ENCODE data around the gene LMOD3.

Gene LMOD3

DNA sequence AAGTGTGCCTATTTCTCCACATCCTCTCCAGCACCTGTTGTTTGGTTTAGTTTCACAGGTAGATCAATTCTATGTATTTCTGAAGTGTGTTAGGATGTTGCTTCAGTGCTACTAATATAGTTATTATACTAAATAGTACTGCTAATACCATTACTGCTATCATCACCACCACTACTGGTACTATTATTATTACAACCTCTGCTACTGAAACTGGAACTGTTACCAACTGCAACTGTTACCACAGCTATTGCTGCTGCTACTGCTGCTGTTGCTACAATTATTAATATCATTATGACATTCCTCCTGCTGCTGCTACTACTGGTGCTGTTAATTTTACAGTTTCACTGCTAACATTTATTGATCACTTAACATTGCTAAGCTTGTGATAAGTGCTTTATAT lies 8.3 kb upstream of the LMOD3 start:
- no peak for DNase-seq
- H3K9me3 Mint-ChIP-seq = no peaks in the 10 kb centered on the region
- H3K27ac Mint-ChIP-seq = no peak overlapping the region
- H3K4me3 Mint-ChIP-seq = no peak overlapping the region
- TF ChIP-seq, protein P1, sequence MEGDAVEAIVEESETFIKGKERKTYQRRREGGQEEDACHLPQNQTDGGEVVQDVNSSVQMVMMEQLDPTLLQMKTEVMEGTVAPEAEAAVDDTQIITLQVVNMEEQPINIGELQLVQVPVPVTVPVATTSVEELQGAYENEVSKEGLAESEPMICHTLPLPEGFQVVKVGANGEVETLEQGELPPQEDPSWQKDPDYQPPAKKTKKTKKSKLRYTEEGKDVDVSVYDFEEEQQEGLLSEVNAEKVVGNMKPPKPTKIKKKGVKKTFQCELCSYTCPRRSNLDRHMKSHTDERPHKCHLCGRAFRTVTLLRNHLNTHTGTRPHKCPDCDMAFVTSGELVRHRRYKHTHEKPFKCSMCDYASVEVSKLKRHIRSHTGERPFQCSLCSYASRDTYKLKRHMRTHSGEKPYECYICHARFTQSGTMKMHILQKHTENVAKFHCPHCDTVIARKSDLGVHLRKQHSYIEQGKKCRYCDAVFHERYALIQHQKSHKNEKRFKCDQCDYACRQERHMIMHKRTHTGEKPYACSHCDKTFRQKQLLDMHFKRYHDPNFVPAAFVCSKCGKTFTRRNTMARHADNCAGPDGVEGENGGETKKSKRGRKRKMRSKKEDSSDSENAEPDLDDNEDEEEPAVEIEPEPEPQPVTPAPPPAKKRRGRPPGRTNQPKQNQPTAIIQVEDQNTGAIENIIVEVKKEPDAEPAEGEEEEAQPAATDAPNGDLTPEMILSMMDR (IDR thresholded peaks at IDR 0.05) = no peak
- H3K36me3 Mint-ChIP-seq (ENCODE audit: low read depth) = no peaks in the 10 kb centered on the region
- peaks cover 51% of the 10 kb centered on the region for H3K4me1 Mint-ChIP-seq
- H3K27me3 Mint-ChIP-seq (ENCODE audit: low read depth, poor library complexity) = peaks cover 5% of the 10 kb centered on the region

DNA sequence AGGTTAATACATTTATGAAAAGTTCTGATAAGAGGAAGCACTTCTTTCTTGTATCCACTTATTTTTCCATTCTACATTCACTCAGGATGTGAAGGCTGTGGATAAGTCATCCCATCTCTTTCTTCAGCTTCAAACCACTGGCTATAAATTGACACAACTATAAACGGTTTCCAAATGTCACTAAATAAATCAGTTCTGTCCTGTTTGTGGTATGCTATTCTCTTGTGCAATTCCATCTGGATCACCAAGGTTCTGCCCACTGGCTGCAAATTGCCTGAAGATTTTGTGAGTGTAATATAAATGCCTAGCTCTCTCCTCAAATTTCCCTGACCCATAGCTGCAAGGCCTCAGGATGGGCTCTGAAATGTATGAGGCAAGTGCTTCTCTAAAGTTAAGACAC lies 7.1 kb upstream of the LMOD3 start:
- H3K9me3 Mint-ChIP-seq = no peaks in the 10 kb centered on the region
- TF ChIP-seq, protein P1 (IDR thresholded peaks at IDR 0.05) = no peak
- peaks cover 5% of the 10 kb centered on the region for H3K27me3 Mint-ChIP-seq (ENCODE audit: low read depth, poor library complexity)
- H3K4me3 Mint-ChIP-seq = no peak overlapping the region
- peaks cover 40% of the 10 kb centered on the region for H3K4me1 Mint-ChIP-seq
- no peak overlapping the region for H3K27ac Mint-ChIP-seq
- DNase-seq = no peak
- H3K36me3 Mint-ChIP-seq (ENCODE audit: low read depth) = no peaks in the 10 kb centered on the region

DNA sequence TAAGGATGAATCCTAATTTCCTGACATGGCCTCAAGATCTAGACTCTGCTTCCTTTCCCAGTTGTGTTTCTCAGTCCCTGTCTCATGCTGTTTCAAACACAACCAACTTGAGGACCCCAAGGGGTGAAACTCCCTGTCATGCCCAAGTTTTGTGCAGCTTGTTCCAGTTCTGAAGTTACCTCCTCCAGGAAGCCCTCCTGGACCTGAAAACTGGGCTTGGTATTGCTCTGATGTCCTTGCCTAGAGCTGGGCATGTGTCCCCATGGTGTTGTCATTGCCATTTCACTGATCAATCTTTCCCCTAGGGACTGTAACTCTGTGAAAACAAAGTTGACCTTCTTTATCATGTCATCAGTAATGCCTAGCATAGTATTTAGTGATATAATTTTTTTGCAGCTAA lies 6.1 kb upstream of the LMOD3 start:
- TF ChIP-seq, protein P1 (IDR thresholded peaks at IDR 0.05) = no peak
- no peak for DNase-seq
- peaks cover 38% of the 10 kb centered on the region for H3K4me1 Mint-ChIP-seq
- no peaks in the 10 kb centered on the region for H3K9me3 Mint-ChIP-seq
- no peak overlapping the region for H3K4me3 Mint-ChIP-seq
- H3K36me3 Mint-ChIP-seq (ENCODE audit: low read depth) = no peaks in the 10 kb centered on the region
- H3K27ac Mint-ChIP-seq = no peak overlapping the region
- H3K27me3 Mint-ChIP-seq (ENCODE audit: low read depth, poor library complexity) = peaks cover 5% of the 10 kb centered on the region

DNA sequence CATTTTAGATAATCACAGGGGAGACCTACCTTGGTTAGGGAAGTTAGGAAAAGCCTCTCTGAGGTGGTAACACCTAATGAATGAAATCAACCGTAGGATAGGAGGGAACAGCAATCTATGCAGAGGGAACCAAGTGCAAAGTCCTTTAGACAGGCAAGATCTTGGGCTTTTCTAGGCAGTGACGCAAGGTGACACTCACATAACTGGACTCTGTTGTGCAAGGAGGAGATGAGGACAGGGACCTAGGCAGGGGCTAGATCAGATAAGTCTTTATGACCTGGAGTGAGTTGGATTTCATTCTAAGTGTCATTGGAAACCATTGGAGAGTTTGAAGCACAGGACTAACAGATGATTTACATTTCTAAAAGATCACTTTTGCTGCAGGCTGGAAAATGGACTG lies 4.6 kb upstream of the LMOD3 start:
- TF ChIP-seq, protein P1 (IDR thresholded peaks at IDR 0.05) = no peak
- Mint-ChIP-seq H3K27ac (no peak overlapping the region), H3K27me3 (ENCODE audit: low read depth, poor library complexity) (peaks cover 5% of the 10 kb centered on the region), H3K9me3 (no peaks in the 10 kb centered on the region), H3K4me3 (no peak overlapping the region), H3K36me3 (ENCODE audit: low read depth) (no peaks in the 10 kb centered on the region), H3K4me1 (peaks cover 52% of the 10 kb centered on the region)
- no peak for DNase-seq

DNA sequence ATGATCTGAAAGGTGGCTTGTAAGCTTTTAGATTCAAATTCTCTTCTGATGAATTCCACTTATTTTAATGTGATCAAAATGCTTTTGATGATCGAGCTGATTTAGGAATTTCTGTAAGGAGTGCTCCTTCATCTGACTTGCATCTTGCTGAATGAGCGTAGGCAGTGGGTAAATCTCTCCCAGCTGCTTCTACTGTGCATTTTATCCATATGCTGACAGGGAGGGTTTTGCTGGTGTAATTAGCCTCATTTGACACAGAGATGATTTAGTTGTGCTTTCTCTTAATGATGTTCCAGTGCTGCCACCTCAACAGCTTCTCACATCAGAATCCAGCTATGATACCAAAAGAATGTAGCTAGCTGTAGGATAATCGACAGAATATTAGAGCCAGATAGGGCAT lies 3.8 kb upstream of the LMOD3 start:
- TF ChIP-seq, protein P1 (IDR thresholded peaks at IDR 0.05) = no peak
- peaks cover 60% of the 10 kb centered on the region for H3K4me1 Mint-ChIP-seq
- no peaks in the 10 kb centered on the region for H3K9me3 Mint-ChIP-seq
- H3K27ac Mint-ChIP-seq = no peak overlapping the region
- H3K36me3 Mint-ChIP-seq (ENCODE audit: low read depth) = no peaks in the 10 kb centered on the region
- peaks cover 5% of the 10 kb centered on the region for H3K27me3 Mint-ChIP-seq (ENCODE audit: low read depth, poor library complexity)
- no peak overlapping the region for H3K4me3 Mint-ChIP-seq
- no peak for DNase-seq

DNA sequence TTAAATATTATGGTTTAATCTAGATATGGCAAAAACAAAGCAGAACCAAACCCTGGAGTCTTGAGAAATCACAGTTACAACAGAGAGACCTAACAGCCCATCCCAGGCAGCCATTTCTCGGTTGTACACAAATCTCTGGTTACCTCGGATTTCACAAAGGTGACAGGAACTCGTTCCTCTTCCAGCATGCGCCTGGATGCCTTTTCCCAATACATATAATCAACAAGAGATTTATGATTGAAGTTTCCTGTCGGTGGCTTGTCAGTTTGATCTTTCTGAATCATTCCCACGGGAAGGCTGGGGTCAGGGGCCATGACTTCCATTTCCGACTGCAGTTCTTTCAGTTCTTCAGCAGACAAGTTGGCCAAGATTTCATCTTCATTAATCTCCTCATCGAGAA lies 445 bp downstream of the LMOD3 start:
- H3K4me3 Mint-ChIP-seq = peak overlapping the region; percentile 50
- H3K9me3 Mint-ChIP-seq = no peaks in the 10 kb centered on the region
- H3K36me3 Mint-ChIP-seq (ENCODE audit: low read depth) = no peaks in the 10 kb centered on the region
- TF ChIP-seq, protein P1 (IDR thresholded peaks at IDR 0.05) = no peak
- H3K4me1 Mint-ChIP-seq = peaks cover 40% of the 10 kb centered on the region
- peak; percentile 69 for DNase-seq
- H3K27ac Mint-ChIP-seq = peak overlapping the region; percentile 73
- peaks cover 11% of the 10 kb centered on the region for H3K27me3 Mint-ChIP-seq (ENCODE audit: low read depth, poor library complexity)

Measured in nephron progenitor cell (in vitro differentiated cells).